CD4-positive, alpha-beta T cell treated with Interferon alpha-2 for 1 hour (primary cell): ENCODE results near the gene STOX1.
"Not testable (repeated sequence)": the region's sequence is repeated elsewhere in the genome, so short reads cannot be mapped to it uniquely, and the experiment has no call there.

Experiments
- DNase-seq, 2 donors: peaks; one replicate each; pipeline ENCODE4 v3.0.0-alpha.2; 2020 to 2022

Gene STOX1

DNA sequence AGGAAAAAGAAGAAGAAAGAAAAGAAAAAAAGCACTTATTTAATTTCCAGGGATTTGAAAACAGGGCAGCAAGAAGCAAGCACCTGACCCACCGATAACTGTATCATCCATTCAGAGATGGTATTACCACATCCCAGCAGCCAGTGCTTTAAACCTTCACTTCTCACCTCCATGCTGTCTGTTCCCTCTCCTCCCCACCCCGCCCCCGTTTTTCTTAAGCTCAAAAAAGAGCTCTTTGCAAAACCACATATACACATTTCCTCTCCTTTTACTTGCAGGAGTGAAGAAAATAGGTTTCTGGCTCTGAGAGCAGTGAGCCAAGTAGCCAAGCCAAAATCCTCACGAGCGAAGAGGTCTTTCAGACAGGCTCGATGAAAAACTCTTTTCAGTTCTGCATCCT is 2.2 kb downstream of the STOX1 start:
- DNase-seq: no peak

DNA sequence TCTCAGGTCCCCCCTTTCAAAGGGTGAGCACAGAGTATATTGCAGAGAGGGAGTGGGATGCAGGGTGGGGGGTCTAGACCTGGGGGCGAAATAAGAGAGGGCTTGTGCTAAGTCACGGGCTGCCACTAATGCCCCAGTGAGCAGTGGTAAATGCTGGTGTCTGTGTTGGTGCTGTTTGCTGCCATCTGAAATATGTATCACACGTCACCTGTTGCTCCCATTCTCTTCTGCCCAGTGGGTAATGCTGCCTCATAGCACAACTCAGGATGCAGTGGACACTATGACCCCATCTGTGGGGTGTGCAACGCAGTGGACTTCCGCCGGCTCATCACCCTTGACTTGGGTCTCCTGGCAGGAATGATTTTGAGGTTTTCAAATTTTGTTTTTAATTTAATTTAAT is 2.6 kb downstream of the STOX1 start:
- DNase-seq: no peak

DNA sequence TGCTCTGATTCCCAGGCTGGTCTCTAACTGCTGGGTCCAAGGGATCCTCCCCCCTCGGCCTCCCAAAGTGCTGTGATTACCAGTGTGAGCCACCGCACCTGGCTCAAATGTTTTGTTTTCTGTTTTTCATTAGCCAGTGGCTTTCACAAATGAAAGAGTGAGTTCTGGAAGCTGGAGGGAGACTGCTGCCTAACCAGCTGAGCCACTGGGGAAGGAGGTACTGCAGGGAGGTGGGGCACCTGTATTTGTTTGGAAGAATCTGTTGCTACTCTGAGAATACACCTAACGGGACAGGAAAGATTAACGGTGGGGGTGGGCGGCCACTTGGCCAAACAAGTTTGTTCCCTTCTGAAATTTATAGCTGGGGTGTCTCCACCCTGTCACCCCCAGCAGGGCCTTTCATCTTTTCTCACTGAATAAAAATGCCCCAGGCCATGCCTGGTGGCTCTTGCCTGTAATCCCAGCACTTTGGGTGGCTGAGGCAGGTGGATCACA is 4.7 kb downstream of the STOX1 start:
- no peak for DNase-seq

DNA sequence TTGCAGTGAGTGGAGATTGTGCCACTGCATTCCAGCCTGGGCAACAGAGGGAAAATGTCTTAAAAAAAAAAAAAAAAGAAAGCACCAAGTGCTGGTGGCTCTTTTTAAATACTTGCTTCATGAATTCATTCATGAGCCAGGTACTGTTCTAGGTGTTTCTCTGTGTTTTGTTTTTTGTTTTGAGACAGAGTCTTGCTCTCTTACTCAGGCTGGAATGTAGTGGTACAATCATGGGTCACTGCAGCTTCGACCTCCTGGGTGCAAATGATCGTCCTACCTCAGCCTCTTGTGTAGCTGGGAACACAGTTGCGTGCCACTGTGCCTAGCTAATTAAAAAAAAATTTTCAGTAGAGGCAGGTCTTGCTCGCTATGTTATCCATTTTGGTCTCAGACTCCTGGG is 5.3 kb downstream of the STOX1 start:
- no peak for DNase-seq

DNA sequence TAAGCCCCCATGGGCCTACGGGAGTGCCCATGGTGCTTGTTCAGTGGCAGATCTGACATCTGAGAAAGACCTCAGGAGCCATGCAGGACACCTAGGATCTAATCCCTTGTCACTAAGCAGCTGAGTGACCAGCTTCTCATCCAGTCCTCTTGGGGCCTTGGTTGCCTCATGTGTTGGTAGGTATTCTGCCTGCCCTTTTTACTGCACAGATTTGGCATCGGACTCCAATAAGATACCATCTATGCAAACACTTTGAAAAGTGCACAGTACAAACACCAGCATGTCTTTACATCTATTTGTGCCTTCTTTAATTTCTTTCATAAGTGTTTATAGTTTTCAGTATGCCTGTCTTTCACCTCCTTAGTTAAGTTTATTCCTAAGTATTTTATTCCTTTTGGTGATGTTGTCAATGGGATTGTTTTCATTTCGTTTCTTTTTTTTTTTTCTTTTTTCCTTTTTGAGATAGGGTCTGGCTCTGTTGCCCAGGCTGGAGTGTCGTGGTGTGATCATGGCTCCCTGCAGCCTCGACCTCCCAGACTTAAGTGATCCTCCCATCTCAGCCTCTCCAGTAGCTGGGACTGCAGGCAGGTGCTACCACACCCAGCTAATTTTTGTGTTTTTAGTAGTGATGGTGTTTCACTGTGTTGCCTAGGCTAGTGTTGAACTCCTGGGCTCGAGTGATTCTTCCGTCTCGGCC is 10.4 kb downstream of the STOX1 start:
- DNase-seq: no peak

GRCh38 chr10:68840650-68841049 is 13.3 kb downstream of the STOX1 start:
- not testable (repeated sequence) for DNase-seq

DNA sequence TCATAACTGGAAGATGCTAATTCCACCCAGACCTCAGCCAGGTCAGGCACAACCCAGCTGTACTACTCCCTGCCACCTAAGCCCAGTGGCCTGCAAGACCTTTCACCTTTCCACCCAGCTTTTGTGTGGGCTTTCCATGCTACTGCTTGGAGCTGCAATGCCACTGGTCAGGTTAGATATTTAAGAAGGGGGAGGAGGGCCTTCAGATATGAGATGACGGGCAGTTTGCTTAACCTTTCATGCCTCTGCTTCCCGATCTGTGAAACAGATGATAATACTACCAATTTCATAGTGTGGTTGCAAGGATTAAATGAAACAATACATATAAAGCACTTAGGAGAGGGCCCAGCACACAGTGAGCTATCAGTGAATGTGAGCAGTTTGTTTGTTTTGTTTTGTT is 20.9 kb downstream of the STOX1 start:
- no peak for DNase-seq

DNA sequence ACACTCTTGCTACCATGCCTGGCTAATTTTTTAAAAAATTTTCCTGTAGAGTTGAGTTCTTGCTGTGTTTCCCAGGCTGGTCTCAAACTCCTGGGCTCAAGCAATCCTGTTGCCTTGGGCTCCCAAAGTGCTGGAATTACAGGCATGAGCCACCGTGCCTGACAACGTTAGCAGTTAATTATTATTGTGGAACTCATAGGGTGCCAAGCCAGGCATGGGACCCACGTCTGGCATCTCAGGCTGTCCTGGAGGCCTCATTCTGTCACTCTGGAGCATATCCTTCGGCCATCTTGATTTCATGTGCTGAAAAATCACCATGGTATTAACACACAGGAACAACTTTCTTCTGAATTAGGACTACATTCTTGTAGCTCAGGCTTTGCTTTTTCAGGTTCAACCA is 21.5 kb downstream of the STOX1 start:
- no peak for DNase-seq

GRCh38 chr10:68856352-68856751 is 29.0 kb downstream of the STOX1 start:
- DNase-seq: no peak

DNA sequence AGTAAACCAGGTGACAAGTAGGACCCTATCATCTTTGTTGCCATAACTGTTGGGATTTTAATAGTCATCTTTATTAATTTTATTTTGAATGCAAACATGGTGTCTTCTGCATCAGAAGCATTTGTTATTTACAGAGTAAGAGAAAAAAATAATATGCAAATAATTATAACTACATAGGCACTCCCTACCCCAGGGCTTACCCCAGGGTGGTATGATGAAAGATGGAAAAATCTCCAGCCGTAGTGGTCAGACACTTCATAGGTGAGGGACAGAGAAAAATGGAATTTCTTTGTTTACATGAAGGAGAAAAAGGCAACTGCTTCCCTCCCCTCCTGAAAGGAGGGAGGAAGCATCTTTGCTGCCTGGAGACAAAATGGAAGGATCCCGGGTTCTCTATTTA is 29.7 kb downstream of the STOX1 start:
- no peak for DNase-seq

GRCh38 chr10:68861253-68861652 is 33.9 kb downstream of the STOX1 start:
- no peak for DNase-seq

GRCh38 chr10:68864611-68865010 is 37.3 kb downstream of the STOX1 start:
- DNase-seq: no peak

GRCh38 chr10:68868173-68868572 is 40.8 kb downstream of the STOX1 start:
- not testable (repeated sequence) for DNase-seq

- DNase-seq: no peak
These were observed 42.3 kb downstream of the STOX1 start for GRCh38 chr10:68869623-68870022.

GRCh38 chr10:68870061-68870460 is 42.7 kb downstream of the STOX1 start:
- no peak for DNase-seq

DNA sequence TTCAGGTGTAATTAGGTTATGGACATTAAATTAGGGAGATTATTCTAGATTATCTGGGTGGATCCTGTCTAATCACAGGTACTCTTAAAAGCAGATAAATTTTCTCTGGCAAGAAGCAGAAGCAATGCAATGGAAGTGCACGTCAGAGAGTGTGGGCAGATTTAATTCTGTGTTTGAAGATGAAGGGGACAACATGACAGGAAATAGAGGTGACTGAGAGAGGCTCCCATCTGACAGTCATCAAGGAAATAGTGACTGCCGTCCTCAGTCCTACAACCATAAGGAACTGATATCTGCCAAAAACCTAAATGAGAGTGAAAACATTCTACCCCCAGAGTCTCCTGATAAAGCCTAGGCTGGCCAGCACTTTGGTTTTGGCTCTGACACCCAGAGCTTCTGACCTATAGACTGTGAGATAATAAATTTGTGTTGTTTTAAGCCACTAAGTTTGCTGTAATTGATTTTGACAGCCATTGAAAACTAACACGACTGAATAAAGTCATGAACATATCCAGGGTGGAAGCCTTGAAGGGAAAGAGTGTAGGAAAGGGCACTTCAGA is 43.3 kb downstream of the STOX1 start:
- no peak for DNase-seq

DNA sequence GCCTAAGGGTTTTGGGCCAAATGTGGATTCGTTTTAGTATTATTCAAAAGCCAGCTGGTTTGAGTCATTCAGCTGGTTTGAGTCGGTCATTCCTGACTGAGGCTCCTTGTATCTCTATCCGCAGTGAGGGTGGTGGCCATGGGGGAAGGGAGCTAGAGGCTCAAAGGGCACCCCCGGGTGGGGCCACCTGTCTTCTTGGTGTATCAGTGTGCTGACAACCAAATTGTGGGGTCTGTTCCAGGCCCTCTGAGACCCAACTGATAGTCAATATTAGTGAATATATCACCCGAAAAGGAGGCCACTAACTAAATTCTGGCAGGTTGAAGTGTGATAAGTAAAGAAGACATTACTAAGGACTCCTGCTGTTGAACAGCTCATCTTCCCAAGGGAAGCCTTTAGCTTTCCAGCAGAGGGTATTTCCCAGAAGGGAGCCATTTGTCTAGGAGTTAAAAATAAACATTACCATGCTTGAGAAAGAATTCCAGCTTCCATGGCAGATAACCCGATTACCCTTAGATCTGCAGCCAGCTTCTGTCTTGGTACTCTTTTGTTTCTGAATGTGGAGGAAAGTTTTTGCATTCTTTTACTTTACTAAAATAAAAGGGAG is 43.9 kb downstream of the STOX1 start:
- no peak for DNase-seq

DNA sequence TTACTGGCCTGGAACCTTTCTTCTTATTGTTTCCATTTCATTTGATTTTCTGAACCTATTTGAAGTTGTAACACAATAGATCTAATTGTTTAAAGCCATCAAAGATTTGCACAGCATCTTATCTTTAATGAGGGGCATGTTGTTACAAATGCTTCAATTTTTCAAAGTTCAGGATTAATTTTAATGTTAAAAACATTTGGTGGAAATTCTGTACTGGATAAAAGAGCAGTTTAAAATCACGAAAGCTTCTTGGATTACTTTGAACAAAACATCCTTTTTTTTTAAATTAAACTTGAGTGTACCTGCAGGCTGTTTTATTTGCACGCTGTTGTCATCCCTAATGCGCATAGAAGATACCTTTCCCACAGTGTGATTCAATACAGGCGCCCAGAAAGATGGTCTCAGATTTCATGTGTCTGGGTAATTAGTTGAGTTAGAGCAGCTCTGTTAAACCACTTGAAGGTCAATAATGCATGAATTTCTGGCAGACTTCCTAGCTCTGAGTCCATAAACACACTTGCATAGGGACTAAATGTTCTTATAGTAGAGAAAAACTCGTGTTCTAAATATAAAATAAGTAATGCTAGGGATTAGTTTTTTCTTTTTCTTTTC is 44.5 kb downstream of the STOX1 start:
- no peak for DNase-seq

GRCh38 chr10:68876246-68877138 is 49.2 kb downstream of the STOX1 start:
- no peak for DNase-seq

DNA sequence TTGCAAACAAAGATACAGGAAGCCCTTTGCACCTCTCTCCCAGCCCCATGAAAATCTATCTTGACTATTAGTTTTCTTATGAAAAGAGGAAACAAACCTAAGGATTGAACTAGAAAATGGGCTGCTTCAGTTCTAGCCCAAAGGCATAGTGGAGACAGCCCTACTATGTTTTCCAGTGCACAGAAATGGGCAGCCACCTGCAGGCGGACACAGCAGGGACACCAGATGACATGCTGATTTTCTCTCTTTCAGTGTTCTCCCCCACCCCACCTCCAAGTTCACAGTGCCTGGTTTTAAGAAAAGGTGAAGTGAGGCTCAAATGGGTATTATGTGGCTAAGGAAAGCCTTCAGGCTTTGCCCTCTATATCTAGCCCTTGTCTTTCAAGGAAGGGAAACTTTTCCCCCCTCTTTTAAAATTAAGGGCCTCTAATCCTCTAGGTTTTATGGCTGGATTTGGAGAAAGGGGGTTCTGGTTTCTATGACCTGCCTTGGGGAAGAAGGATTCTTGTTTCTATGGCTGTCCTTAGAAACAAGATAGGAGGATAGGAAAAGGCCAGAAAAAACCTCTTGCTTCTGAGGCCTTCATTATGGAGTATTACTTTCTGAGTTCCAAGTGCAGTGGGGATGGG is 50.3 kb downstream of the STOX1 start:
- DNase-seq: no peak

DNA sequence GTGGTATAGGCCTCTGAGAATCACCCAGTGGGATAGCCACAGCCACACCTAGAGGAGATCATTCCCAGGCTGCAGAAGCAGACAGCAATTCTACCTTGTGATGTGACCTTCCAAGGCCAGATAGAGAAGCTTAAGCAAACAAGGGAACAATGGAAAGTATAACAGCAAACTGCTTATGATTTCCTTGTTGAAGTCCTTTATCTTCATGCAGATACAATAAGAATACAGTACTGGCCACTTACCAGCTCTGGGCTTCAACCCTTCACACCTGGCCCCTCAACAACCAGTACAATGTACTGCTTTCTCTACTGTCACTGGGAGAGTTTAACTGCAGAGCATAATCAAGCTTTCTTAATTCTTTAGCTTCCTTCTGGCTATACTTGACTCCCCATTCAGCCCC is 51.2 kb downstream of the STOX1 start:
- DNase-seq: no peak

DNA sequence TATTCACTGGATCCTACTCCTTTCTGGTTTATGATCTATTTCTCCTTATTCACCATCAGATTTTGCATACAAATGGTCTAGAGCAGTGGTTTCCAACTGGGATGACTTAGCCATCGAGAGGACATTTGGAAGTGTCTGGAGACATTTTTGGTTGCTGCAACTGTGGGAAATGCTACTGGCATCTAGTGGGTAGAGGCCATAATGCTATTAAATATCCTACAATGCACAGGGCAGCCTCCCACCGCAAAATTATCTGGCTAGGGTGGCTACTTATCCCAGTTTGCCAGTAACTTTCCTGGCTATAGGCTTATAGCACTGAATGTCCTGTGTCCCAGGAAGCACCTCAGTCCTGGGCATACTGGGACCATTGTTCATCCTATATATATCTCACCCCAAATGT is 52.3 kb downstream of the STOX1 start:
- DNase-seq: no peak

GRCh38 chr10:68880181-68880580 is 52.9 kb downstream of the STOX1 start:
- no peak for DNase-seq
